GM10266 (cell line): ENCODE results near the gene ERCC6L2.

Experiments
- DNase-seq: peaks from one replicate; pipeline ENCODE4 v3.0.0; 2012; ENCODE audit errors: extremely low spot score
- TF ChIP-seq, protein P1 (sequence below): IDR thresholded peaks from 2 replicates; pipeline ENCODE4 v1.5.1; 2012; ENCODE audit warnings: mild to moderate bottlenecking, low read depth; ENCODE audit not compliant: control insufficient read depth, insufficient read depth; ENCODE audit errors: missing control alignments

Gene ERCC6L2

DNA sequence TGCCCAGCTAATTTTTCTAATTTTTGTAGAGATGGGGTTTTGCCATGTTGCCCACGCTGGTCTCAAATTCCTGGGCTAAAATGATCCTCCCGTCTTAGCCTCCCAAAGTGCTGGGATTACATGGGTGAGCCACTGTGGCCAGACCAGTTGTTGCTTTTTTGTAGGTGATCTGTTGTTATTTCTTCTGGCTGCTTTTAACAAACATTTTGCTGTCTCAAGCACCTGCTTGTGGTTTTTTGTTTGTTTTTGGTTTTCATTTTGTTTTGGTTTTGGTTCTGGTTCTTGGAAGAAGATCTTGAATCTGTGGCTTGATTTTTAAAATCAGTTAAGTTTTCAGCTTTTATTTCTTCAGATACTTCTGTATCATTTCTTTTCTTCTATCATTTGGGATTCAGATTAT lies 21.1 kb downstream of the ERCC6L2 start:
- DNase-seq, result no peak
- TF ChIP-seq, protein P1, sequence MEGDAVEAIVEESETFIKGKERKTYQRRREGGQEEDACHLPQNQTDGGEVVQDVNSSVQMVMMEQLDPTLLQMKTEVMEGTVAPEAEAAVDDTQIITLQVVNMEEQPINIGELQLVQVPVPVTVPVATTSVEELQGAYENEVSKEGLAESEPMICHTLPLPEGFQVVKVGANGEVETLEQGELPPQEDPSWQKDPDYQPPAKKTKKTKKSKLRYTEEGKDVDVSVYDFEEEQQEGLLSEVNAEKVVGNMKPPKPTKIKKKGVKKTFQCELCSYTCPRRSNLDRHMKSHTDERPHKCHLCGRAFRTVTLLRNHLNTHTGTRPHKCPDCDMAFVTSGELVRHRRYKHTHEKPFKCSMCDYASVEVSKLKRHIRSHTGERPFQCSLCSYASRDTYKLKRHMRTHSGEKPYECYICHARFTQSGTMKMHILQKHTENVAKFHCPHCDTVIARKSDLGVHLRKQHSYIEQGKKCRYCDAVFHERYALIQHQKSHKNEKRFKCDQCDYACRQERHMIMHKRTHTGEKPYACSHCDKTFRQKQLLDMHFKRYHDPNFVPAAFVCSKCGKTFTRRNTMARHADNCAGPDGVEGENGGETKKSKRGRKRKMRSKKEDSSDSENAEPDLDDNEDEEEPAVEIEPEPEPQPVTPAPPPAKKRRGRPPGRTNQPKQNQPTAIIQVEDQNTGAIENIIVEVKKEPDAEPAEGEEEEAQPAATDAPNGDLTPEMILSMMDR, result no peak

DNA sequence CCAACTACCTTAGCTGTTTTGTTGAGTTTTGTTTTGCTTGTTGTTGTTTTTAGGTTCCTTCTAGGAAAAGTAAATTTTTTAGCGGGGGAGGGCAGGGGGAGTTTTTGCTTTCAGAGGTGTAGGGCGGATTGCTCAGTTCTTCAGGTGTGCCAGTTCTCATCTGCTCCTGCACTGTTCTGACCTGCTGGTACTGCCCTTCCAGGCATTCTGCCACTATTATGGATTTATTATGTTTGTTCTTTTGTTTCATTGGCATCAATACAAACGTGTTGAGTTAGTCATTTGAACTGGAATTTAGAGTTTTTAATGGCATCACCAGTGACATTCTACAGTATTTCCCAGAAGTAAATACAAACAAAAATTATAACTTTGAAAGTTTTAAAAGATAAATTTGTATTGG lies 26.0 kb downstream of the ERCC6L2 start:
- TF ChIP-seq, protein P1, result no peak
- no peak for DNase-seq

DNA sequence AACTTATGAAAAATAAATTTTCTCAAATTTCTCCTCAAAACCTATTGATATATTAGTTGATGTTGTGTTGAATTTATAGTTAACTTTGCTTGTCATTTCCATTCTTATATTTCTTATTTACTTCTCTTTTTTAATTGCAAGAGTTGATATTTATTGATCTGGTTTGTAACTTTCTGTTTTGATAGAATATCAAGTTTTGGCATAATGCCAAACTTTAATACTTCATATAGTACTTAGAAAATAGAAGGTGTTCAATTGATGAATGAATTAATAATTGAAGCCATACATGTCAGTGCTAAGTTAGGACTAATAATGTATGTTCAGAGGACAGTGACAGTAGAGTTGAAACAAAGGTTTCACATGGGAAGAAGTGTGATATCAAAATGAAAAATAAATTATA lies 27.9 kb downstream of the ERCC6L2 start:
- DNase-seq, result no peak
- TF ChIP-seq, protein P1, result no peak

DNA sequence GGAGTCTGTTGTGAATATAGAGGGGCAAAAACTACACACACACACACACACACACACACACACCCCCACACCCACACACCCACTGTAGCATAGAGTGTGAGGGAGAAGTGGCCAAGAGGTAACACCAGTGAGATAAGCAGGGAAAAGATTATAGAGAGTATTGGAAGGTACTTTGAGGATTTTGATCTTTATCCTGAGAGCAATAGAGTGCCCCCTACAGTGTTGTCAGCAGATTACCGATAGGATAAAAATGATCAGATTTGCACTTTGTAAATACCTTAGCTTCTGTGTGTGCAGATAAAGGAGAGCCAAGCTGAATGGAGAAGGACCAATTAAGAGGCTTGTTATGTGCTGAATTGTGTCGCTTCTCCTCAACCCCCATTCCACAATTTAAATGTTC lies 32.3 kb downstream of the ERCC6L2 start:
- TF ChIP-seq, protein P1, result peak; percentile 14

DNA sequence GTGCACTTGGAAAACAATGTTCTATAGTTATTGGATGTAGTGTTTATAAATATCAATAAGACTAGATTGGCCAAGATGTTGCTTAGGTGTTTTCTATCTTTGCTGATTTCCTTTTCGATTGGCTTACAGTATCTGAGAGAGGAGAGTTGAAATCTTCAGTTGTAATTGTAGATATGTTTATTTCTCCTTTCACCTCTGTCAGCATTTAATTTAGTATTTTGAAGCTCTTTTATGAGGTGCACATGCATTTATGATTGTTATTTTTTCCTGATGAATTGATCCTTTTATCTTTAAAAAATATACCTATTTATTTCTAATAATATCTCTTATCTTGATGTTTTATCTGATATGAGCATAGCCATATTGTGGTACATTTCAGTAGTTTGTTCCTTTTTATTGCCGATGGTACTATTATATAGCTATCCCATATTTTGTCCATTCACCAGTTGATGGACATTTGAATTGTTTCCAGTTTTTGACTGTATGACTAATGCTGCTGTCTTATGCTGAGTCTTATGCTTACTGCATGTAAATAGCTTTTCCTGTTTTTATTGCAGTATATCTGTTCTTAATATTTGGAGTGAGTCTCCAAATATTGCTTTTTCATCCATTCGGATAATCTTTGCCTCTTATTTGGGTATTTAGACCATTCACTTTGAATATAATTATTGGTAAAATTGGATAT lies 34.7 kb downstream of the ERCC6L2 start:
- DNase-seq, result no peak
- TF ChIP-seq, protein P1, result no peak

More for the DNA sequence above, 32.3 kb downstream of the ERCC6L2 start:
- DNase-seq, result peak; percentile 4

DNA sequence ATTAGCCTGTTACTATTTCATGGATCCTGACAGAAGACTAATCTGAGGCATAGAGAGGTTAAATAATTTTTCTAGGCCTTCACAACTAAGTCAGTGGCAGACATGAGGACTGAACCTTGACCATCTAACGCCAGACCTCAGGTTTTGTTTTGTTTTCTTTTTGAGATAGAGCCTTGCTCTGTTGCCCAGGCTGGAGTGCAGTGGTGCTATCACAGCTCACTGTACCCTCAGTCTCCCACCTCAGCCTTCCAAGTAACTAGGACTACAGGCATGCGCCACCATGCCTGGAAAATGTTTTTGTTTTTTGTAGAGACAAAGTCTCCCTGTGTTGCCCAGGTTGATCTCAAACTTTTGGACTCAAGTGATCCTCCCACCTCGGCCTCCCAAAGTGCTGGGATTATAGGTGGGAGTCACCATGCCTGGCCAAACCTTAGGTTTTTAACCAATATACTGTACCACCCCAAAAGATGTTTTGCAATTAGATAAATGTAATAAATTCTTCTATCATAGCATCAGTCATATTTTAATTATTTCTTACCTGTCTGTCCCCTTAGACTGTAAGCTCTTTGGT lies 35.4 kb downstream of the ERCC6L2 start:
- TF ChIP-seq, protein P1, result no peak
- DNase-seq, result no peak

DNA sequence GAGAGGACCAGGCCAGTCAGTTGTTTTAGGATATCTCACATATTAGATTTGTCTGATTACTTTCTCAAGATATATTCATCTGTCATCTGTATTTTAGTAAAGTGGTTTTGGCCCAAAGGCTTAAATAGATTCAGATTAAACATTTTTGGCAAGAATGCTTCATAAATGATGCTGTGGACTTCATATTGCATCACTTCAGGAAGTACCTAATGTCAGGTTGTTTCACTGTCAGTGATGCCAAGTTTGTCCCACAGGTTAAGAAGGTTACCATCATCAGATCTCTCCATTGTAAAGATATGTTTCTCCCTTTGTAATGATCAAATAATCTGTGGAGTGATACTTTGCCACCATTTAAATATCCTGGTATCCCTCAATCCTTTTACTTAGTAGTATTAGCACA lies 37.3 kb downstream of the ERCC6L2 start:
- DNase-seq, result no peak
- TF ChIP-seq, protein P1, result no peak
